SK-N-MC (cell line): ENCODE results near the gene CDK5R2.

Source experiments
- EZH2 ChIP-seq: fragments of 200-600 bp; sonication (generic); IDR thresholded peaks from one replicate; pipeline ENCODE4 v1.6.1; 2017; ENCODE audit warnings: antibody characterized with exemption
- POLR2AphosphoS5 ChIP-seq: IDR thresholded peaks from 2 replicates; pipeline ENCODE4 v1.6.1; 2012; ENCODE audit warnings: mild to moderate bottlenecking, low read depth, low read length, borderline replicate concordance

- TF ChIP-seq POLR2AphosphoS5 = no peak
- TF ChIP-seq EZH2 = no peak
Observed at GRCh38 chr2:218997731-218998130, 38.3 kb downstream of the CDK5R2 start.
